T-helper 2 cell treated with Interferon-gamma antibody and Interleukin-4, amounts not matched to agents 100 ng/mL and 5 ng/mL, for 36 hours (primary cell): ENCODE measurements around the gene DROSHA. TPM values are rescaled to one million over a fixed set of nuclear protein-coding genes. Genes with fewer than 3 reads are reported as not detected.

Experiments
- intact Hi-C: fragments of 100-400 bp; cut with micrococcal nuclease; formaldehyde crosslinking; loops from one replicate; pipeline ENCODE4 v1.15.1; 2023
- total RNA-seq: library from RNA; stranded (reverse); gene quantifications from 2 replicates; pipeline ENCODE4 v1.2.3, GENCODE V29; 2022

DROSHA gene
- total RNA-seq, 1 donor from 2014 or later = 66.6 TPM

GRCh38 chr5:31470608-31471007 lies 61.3 kb downstream of the DROSHA start:
- intact Hi-C loops = no loop called here

GRCh38 chr5:31469886-31470285 lies 62.0 kb downstream of the DROSHA start:
- intact Hi-C loops = no loop called here

DNA sequence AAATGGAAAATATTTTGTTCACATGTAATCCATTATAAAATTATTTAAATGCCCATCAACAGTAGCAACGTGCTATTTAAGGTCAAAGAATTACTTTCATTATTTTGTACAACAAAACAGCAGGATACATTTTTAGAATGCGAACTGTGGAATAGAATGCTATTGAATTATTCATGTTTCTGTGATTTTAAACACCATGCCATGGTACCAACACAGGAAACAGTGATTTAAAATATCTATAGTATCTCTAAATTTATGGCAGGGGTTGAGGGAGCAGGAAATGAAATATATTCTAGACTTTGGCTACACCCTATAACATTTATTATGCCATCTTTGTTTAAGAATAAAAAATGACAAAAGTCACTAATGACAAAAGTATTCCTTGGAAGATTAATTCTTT lies 62.4 kb downstream of the DROSHA start:
- intact Hi-C loops = no loop called here

DNA sequence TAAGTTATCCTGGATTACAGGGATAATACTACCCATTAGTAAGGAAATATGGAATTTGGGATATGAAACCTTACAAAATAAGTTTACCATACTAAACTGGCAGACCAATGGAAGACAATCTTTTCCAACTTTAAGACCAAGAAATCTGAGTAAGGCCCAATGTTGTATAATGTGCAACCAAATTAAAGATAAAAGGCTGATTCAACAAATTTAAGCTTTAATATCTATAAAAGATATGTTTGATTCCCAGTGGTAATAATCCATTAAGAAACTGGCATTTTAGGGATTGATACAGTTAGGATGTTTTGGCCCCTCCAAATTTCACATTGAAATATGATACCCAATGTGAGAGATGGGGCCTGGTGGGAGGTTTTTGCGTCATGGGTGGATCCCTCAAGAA lies 66.6 kb downstream of the DROSHA start:
- intact Hi-C loops = no loop called here

DNA sequence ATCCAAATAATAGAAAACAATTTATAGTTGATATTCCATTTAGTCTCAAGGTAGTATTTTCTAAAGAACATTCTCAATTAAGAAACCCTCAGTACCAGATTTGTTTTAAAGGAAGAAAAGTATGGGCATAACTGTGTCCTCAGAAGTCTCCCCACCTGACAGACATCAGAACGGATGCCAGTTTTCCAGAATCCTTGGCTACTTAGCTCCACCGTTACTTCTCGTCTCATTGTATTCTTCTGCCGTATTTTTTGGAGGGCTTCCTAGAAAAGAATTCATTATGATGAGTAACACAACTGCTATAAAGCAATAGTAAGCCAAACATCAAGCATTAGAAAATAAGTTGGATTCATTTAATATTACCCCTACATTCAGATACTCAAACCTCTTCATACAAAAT lies 67.8 kb downstream of the DROSHA start:
- intact Hi-C loops = no loop called here

DNA sequence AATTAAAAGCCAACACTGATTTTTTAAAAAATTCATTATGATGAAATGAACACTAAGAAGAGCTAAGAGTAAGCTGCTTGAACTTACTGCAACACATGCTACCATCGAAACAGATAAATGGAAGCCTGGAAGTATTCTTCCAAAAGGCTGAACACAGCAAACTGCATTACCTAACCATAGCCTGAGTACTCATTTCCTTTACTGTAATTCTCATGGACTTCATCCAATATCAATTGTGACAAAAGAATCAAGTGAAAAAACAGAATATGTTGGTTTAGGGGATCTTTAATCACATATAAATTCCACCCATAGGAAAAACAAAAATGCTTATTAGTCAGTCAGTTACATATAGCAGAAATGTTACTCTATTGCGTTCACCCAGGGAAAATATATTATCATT lies 68.5 kb downstream of the DROSHA start:
- intact Hi-C loops = no loop called here

- intact Hi-C loops = no loop called here
Measured at GRCh38 chr5:31459594-31459993, 72.3 kb downstream of the DROSHA start.

DNA sequence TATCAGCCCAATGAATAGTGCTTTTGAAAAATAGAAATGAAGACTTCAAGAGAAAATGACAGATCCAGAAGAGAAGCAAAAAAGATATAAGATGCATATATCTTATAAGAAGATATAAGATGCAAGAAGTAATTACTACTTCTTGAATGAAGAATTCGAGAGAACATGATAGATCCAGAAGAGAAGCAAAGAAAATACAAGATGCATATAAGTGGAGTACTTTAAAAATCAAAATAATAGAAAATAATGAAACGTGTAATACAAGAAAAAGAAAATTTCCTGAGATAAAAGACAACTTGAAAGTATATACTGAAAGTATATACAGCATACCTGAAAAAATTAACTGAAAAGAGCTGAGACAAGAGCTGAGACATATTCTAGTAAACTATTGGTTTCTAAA lies 76.7 kb downstream of the DROSHA start:
- intact Hi-C loops = no loop called here

DNA sequence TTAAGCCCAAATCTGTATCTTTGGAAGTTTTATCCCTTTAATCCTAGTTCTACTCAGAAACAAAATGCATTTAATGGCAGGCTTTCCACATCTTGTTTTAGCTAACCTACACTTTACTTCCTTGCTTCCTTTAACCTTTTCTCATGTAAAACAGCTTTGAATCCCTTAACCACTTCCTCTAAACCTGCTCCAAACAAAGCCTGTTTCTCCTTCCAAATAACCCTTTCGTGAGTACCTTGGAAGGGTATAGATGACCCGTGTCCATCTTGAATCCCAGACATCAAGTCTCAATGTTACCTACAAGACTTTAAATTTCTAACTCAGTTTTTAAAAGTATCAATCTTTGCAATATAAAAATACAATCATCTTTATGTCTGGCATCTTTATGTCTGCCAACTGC lies 78.4 kb downstream of the DROSHA start:
- intact Hi-C loops = no loop called here

DNA sequence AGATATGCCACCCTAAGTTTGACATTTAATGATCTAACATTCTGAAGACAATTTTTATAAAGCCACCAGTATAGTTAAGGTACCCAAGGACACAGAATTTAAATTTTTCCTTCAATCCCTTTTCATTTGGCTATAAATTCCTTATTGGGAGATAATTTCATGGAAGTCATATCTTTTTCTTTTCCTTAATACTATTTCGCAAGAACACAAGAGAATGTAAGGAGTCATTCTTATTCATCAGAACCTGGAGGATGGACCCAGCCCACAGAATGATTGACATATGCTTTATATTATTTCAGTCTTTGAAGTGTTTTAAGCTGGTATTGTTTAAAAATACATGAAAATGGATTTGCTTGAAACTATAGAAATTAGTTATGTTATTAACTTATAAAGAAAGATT lies 79.6 kb downstream of the DROSHA start:
- intact Hi-C loops = no loop called here

GRCh38 chr5:31449962-31450361 lies 81.9 kb downstream of the DROSHA start:
- intact Hi-C loops = no loop called here

DNA sequence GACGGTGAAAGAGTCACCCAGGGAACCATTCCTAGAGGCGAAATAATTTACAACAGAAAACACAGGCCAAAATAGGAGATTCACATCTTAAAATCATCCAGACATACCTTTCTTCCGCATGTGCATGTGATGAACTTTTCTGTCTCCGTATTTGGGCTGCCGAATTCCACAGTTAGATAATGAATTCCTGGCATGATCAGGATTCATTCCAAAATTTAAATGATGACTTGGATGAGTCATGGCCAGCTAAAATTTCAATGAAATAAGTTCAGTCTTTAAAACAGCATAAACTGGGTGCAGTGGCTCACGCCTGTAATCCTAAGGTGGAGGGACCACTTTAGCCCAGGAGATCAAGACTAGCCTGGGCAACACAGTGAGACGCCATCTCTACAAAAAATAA lies 82.7 kb downstream of the DROSHA start:
- intact Hi-C loops = no loop called here

DNA sequence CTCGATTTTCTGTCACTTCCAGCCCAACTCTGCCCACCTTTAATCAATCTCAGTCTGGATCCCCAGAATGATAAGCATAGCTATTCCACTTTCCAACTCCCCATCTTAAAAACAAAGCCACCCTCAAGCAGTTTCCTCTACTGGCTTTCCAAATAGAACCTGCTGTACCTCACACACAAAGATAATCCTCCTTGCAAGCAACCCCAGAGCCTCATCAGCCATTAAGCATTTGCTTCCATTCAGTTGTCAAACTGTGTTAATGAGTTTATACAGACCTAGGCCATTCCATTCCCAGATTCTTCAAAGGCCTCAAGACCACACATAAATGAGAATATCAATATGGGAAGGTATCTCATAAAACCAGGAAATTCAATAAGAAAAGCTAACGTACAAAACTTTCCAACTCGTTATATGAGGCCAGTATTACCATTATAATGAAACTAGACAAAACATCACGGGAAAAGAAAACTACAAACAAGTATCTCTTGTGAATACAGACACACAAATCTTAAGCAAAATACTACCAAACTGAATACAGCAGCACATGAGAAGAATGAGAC lies 86.8 kb downstream of the DROSHA start:
- intact Hi-C loops = no loop called here

GRCh38 chr5:31443572-31443971 lies 88.3 kb downstream of the DROSHA start:
- intact Hi-C loops = no loop called here

DNA sequence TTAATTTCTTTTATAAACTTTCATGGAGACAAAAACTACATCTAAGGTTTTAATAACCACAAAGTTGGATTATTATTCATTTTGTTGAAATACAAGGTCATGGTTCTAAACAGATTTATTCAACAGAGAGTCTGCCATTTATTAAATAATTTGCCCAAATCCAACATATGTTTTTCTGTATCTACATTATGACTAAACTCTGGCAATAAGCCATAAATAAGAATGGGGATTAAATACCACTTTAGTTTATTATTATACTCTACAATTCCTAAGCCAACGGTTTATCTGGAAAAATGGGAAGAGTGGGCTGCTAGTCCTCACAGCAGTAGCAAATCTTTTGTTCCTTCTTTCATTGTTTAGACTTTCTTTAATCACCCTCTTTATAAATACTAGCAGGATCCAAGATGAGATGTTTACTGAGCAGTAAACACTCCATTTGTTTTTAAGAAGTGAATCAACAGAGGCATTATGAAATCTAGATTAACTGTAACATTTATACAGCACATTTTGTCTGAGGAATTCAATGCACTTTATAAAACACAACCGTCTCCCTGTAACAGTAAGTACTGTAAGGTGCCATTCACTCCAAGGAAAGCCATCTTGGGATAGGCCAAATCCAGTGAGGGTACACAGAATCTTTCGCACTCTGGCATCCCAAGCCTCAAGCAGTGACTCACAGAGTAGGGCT lies 89.7 kb downstream of the DROSHA start:
- intact Hi-C loops = no loop called here

DNA sequence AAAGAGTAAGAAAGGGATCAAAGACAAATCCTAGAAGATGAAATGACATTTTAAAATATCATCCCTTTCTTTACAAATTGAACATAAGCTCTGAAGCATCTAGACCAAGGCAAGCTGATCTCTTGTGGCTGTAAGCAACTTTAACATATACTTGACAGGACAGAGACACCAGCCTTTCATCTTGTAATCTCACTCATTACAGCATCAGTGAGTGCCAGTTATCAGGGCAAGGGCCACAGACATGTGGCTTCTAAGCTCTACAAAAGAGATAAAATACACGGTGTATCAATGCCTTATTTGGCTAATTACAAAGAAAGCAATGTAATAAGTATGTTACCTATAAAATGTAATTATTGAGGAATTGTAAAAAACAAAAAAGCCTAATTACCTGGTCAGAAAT lies 95.0 kb downstream of the DROSHA start:
- intact Hi-C loops = no loop called here

- intact Hi-C loops = no loop called here
Measured at GRCh38 chr5:31435730-31436129, 96.2 kb downstream of the DROSHA start.

GRCh38 chr5:31434898-31435297 lies 97.0 kb downstream of the DROSHA start:
- intact Hi-C loops = no loop called here

GRCh38 chr5:31433229-31433628 lies 98.7 kb downstream of the DROSHA start:
- intact Hi-C loops = no loop called here

- intact Hi-C loops = no loop called here
Measured at GRCh38 chr5:31427724-31428309, 104.1 kb downstream of the DROSHA start.

DNA sequence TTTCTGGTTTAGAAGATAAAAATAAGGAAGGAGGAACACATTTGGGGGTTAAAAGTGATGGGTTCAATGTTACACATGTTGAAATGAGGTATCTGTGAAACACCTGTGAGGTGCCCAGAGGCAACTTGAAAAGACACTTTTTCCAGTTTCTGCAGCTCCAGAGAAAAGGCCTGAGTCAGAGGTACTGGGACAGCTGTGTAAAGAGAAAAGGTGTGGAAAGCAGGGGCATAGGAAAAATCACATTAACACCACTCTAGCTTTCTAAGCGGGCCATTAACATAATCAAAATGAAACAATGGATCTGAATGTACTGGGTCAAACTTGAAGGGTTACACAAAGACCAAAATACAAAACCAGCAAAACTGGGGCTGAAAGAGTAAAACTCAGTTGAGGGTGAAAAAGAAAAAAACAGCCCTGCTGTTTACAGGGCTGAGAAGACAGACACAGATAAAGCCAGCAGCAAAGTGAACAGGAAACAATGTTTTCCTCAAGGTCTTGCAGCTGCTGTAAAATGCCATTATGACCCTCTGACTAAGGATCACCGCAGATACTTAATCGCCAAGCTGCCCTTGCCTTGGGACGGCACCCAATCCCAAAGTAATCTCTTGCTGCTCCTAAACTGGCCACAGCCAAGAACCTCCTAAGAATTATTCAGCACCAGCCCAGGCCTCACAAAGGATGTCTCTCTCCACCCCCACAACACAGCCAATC lies 104.7 kb downstream of the DROSHA start:
- intact Hi-C loops = no loop called here

DNA sequence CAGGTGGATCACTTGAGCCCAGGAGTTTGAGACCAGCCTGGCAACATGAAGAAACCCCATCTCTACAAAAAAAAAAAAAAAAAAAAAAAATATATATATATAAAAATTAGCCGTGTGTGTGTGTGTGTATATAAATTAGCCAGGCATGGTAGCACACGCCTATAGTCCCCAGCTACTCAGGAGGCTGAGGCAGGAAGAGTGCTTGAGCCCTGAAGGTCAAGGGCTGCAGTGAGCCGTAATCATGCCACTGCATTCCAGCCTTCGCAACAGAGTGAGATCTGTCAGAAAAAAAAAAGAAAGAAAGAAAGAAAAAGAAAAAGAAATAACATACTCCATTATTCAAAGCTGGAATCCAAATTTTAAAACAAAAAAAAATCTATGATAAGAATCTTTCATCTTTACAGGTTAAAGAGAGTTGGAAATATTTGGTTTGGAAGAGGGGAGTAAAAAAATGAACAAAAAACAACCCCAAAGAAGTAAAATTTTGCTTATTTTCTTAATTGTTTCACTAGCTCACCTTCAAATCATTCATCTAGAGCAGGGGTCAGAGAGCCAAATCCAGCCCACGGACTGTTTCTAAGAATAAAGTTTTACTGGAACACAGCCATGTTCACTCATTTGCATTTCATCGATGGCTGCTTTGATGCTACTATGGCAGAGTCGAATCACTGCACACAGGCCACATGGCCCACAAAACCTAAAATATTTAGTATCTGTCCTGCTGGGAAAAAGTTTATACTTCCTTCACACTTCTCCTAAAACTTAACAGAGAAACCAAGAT lies 109.9 kb downstream of the DROSHA start:
- intact Hi-C loops = no loop called here
